Measurements from ENCODE around the gene TBC1D12.

- no peak for TF ChIP-seq CTCF (conservative IDR thresholded peaks at IDR 0.05; ENCODE audit: low read length)
- no peak for TF ChIP-seq EZH2phosphoT487 (IDR thresholded peaks at IDR 0.05; ENCODE audit: borderline replicate concordance, low read depth, low read length)
Observed at GRCh38 chr10:94481410-94481809, 79.1 kb downstream of the TBC1D12 start.

Measured in OCI-LY7 (cell line).